ENCODE results near the gene ZC3H4. TPM values are rescaled to one million over a fixed set of nuclear protein-coding genes. Genes with fewer than 3 reads are reported as not detected.
"Not testable (repeated sequence)": the region's sequence is repeated elsewhere in the genome, so short reads cannot be mapped to it uniquely, and the experiment has no call there.

The ZC3H4 gene
- total RNA-seq, 4 donors from 2014 or later = 25.5 to 40.4 (median 34.2) TPM

DNA sequence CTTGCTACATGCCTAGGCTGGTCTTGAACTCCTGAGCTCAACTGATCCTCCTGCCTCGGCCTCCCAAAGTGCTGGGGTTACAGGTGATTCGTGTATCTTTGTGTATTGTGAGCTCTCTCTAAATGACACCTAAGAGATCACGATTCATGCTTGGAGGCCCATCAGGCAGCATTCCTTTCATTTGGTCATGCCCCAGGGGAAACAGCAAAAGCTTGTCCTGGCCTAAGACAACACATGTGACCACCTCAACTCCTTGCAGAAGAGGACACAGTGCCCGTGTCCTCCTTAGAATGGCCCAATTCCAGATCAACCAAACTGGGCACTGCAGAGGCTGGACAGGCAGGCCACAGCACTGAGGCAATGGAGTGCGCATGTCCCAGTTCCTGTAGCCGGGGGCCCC, 32.5 kb downstream of the ZC3H4 start:
- no peak for TF ChIP-seq EP300 (IDR thresholded peaks at IDR 0.05)
- TF ChIP-seq CTCF (IDR thresholded peaks at IDR 0.05) = no peak
- TF ChIP-seq POLR2A (IDR thresholded peaks at IDR 0.05) = no peak
- no peak for DNase-seq (ENCODE audit: low spot score in 2 of 2)
- WGBS, 2 donors = 76 to 84% methylated on average over 5 to 6 of the region's 6 CpGs
- H3K4me1 ChIP-seq = peaks cover 0 to 6% (median 0%) of the 10 kb centered on the region in 4 donors
- no peak overlapping the region for H3K4me3 ChIP-seq
- no peaks in the 10 kb centered on the region for H3K9me3 ChIP-seq
- peak overlapping the region in 1 of 4 donors; percentile 48 for H3K27ac ChIP-seq
- no peaks in the 10 kb centered on the region for H3K27me3 ChIP-seq
- peaks cover 7 to 86% (median 16%) of the 10 kb centered on the region in 3 donors for H3K36me3 ChIP-seq

DNA sequence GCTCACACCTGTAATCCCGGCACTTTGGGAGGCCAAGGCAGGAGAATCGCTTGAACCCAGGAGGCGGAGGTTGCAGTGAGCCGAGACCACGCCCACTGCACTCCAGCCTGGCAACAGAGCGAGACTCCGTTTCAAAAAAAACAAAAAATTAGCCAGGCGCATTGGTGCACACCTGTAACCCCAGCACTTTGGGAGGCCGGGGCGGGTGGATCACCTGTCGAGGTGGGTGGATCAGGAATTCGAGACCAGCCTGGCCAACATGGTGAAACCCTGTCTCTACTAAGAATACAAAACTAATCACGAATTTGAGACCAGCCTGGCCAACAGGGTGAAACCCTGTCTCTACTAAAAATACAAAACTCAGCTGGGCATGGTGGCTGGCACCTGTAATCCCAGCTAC, 35.2 kb downstream of the ZC3H4 start:
- 94 to 97% methylated on average over 13 of the region's 13 CpGs for WGBS, 2 donors
- DNase-seq (ENCODE audit: low spot score in 2 of 2); H3K27me3 ChIP-seq; H3K27ac ChIP-seq; H3K4me3 ChIP-seq; H3K9me3 ChIP-seq: not testable (repeated sequence)
- H3K36me3 ChIP-seq = peaks cover 5 to 86% (median 15%) of the 10 kb centered on the region in 3 donors
- peaks cover 0 to 18% (median 2%) of the 10 kb centered on the region in 4 donors for H3K4me1 ChIP-seq

GRCh38 chr19:47075941-47076340, 37.6 kb downstream of the ZC3H4 start:
- no peak overlapping the region for H3K27ac ChIP-seq
- H3K9me3 ChIP-seq = no peaks in the 10 kb centered on the region
- H3K4me3 ChIP-seq = no peak overlapping the region
- H3K27me3 ChIP-seq = no peaks in the 10 kb centered on the region
- peaks cover 3 to 85% (median 8%) of the 10 kb centered on the region in 3 donors for H3K36me3 ChIP-seq
- peaks cover 0 to 24% (median 2%) of the 10 kb centered on the region in 4 donors for H3K4me1 ChIP-seq
- 71 to 80% methylated on average over 13 of the region's 13 CpGs for WGBS, 2 donors
- TF ChIP-seq EP300 (IDR thresholded peaks at IDR 0.05) (no peak), CTCF (IDR thresholded peaks at IDR 0.05) (no peak), POLR2A (IDR thresholded peaks at IDR 0.05) (no peak)
- no peak for DNase-seq (ENCODE audit: low spot score in 2 of 2)

DNA sequence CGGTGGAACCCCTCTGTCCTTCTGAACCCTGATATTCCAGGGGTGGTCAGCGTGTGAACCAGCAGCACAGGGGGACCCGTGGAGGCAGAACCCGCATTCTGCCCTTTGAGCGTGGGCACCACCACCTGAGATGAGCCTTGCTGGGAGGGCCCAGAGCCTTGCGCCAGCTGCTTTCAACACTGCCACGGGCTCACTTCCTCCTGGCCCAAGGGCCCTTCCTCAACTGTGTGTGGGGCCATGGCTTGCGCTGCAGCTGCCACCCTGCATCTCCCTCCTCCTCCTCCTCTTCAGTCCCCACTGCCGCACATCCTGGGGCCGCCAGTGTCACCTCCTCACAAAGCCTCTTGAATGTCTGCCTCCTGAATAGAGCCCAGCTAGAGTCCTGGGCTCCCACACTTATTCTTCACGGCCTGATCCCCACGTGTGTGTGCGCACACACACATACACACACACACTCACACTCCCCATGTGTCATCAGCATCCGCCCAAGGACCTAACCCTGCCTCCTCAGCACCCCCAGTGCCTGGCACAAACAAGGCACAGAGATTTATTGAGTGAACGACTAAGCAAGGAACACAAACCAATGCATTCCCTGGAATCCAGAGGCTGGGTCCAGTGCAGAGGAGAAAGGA, 38.3 kb downstream of the ZC3H4 start:
- no peaks in the 10 kb centered on the region for H3K27me3 ChIP-seq
- peaks cover 3 to 85% (median 9%) of the 10 kb centered on the region in 3 donors for H3K36me3 ChIP-seq
- WGBS, 2 donors = 62 to 75% methylated on average over 15 of the region's 15 CpGs
- H3K4me1 ChIP-seq = peaks cover 0 to 31% (median 2%) of the 10 kb centered on the region in 4 donors
- H3K27ac ChIP-seq = no peak overlapping the region
- no peak for TF ChIP-seq EP300 (IDR thresholded peaks at IDR 0.05)
- no peak for TF ChIP-seq CTCF (IDR thresholded peaks at IDR 0.05)
- TF ChIP-seq POLR2A (IDR thresholded peaks at IDR 0.05) = no peak
- no peaks in the 10 kb centered on the region for H3K9me3 ChIP-seq
- no peak overlapping the region for H3K4me3 ChIP-seq
- DNase-seq (ENCODE audit: low spot score in 2 of 2) = no peak

DNA sequence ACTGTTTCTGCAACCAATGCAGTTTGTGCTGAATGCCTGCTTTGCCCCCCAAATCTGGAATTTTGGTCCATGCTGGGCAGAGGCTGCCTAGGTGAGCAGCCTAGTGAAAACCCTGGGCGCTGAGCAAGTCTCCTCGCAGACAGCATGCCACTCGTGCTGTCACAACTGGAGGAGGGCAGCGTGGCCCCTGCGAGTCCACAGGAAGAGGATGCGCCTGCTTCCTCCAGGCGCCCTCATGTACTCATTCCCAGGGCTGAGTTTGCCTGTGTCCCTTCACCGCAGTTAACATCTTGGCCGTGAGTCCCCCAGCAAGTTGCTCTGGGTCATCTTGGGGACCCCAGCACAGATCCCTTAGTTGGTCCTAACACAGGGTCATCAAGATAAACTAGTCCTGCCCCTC, 39.0 kb downstream of the ZC3H4 start:
- no peaks in the 10 kb centered on the region for H3K9me3 ChIP-seq
- H3K36me3 ChIP-seq = peaks cover 3 to 89% (median 13%) of the 10 kb centered on the region in 3 donors
- TF ChIP-seq POLR2A (IDR thresholded peaks at IDR 0.05) (no peak), EP300 (IDR thresholded peaks at IDR 0.05) (no peak), CTCF (IDR thresholded peaks at IDR 0.05) (no peak)
- 87 to 88% methylated on average over 9 of the region's 9 CpGs for WGBS, 2 donors
- no peaks in the 10 kb centered on the region for H3K27me3 ChIP-seq
- DNase-seq (ENCODE audit: low spot score in 2 of 2) = no peak
- peaks cover 0 to 33% (median 2%) of the 10 kb centered on the region in 4 donors for H3K4me1 ChIP-seq
- no peak overlapping the region for H3K4me3 ChIP-seq
- H3K27ac ChIP-seq = peak overlapping the region in 1 of 4 donors; percentile 23

Data from tibial nerve (tissue), 4 donors.